Measurements from ENCODE around the gene KIAA0319L. TPM values are rescaled to one million over a fixed set of nuclear protein-coding genes. Genes with fewer than 3 reads are reported as not detected.

Gene KIAA0319L
- total RNA-seq, 1 experiment from 2014 or later = 72.6 TPM

DNA sequence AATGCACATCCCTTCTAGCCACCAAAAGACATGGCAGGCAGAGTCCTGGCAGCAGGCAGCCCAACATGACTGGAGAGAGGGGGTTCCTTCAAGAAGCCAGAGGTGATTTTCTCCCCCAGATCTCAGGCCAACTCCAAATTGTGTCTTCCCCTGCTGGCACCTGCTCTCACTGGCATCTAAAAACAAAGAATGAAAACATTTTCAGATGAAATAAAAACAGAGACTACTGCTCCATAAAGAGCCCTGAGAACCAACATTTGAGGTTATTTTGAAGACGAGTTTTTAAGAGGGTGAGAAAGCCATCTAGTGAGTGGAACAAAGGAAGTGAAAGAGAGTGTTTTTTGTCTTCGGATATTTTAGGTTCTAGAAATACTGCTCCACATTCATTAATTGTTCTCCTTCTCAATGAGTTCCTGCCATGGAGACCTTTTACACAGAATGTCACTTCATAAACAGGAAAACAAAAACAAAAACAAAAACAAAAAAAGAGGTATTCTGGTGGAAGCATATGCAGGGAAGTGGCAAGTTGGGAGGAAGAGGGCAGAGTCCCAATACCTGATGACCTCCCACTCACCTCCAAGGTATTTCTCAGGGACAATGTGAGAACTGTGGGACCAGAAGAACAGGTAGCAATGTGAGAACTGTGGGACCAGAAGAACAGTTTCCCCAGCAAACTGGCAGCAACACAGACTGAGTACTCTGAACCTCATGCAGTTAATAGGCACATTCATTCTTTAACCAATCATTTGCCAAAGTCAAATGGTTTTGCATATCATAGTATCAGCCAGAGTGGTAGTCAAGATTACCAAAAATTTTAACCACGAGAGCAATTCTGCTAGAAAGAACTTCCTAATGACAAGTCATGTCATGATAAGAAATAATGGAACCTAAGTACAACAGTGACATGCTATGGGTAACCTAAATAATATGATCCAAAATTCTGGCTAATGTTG lies 50.0 kb downstream of the KIAA0319L start:
- Mint-ChIP-seq H3K27me3 (ENCODE audit: unreplicated experiment) (no peaks in the 10 kb centered on the region), H3K27ac (ENCODE audit: unreplicated experiment) (no peak overlapping the region), H3K4me3 (ENCODE audit: low read depth, unreplicated experiment) (no peak overlapping the region), H3K36me3 (ENCODE audit: insufficient read depth, unreplicated experiment) (peaks cover 4% of the 10 kb centered on the region), H3K4me1 (ENCODE audit: low read depth, unreplicated experiment) (peaks cover 27% of the 10 kb centered on the region), H3K9me3 (ENCODE audit: low read depth, unreplicated experiment) (no peaks in the 10 kb centered on the region)
- no TSS peak for BruUV-seq (replicated peaks)
- intact Hi-C loops (cut with micrococcal nuclease; ENCODE audit: unreplicated experiment) = loop anchor here (5.0 kb wide), 2 partner anchors 35 to 40 kb away; no protein-coding TSS in a partner anchor
- TF ChIP-seq CTCF (IDR thresholded peaks at IDR 0.05; ENCODE audit: unreplicated experiment) = no peak
- DNase-seq = no peak
- CTCF ChIA-PET = interaction anchor here (0.6 to 1.4 kb wide), 2 partner anchors 26 to 56 kb away, joined by 3 to 4 read pairs; no protein-coding TSS in a partner anchor

- intact Hi-C loops (cut with micrococcal nuclease; ENCODE audit: unreplicated experiment) = loop anchor here (5.0 kb wide), 2 partner anchors 36 to 39 kb away; no protein-coding TSS in a partner anchor
- Mint-ChIP-seq H3K4me3 (ENCODE audit: low read depth, unreplicated experiment) (no peak overlapping the region), H3K36me3 (ENCODE audit: insufficient read depth, unreplicated experiment) (peaks cover 4% of the 10 kb centered on the region), H3K4me1 (ENCODE audit: low read depth, unreplicated experiment) (peaks cover 23% of the 10 kb centered on the region), H3K9me3 (ENCODE audit: low read depth, unreplicated experiment) (no peaks in the 10 kb centered on the region), H3K27me3 (ENCODE audit: unreplicated experiment) (no peaks in the 10 kb centered on the region), H3K27ac (ENCODE audit: unreplicated experiment) (peak overlapping the region; percentile 35)
- peak; percentile 69 for DNase-seq
- no peak for TF ChIP-seq CTCF (IDR thresholded peaks at IDR 0.05; ENCODE audit: unreplicated experiment)
- BruUV-seq (replicated peaks) = no TSS peak
- CTCF ChIA-PET = interaction anchor here (0.5 to 1.4 kb wide), 7 partner anchors 10 to 77 kb away, joined by 3 to 5 read pairs (median 3); no protein-coding TSS in a partner anchor
Observed at GRCh38 chr1:35505911-35506798, 51.0 kb downstream of the KIAA0319L start.

DNA sequence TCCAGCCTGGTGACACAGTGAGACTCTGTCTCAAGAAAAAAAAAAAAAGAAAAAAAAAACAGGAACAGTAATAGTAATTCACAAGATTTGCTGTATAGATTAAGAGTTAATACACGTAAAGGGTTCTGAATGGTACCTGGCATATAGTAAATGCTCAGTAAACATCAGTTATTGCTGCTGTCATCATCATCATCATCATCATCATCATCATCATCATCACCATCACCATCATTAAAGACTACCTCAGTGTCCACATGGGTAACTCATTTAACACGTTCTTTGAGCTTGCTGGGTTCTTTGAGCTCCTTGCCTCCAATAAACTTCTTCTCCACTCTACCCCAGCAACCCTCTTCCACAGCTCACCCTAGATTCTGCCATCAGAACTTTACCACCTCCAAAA lies 55.0 kb downstream of the KIAA0319L start:
- Mint-ChIP-seq H3K9me3 (ENCODE audit: low read depth, unreplicated experiment) (no peaks in the 10 kb centered on the region), H3K36me3 (ENCODE audit: insufficient read depth, unreplicated experiment) (peaks cover 4% of the 10 kb centered on the region), H3K27me3 (ENCODE audit: unreplicated experiment) (no peaks in the 10 kb centered on the region), H3K4me3 (ENCODE audit: low read depth, unreplicated experiment) (no peak overlapping the region), H3K4me1 (ENCODE audit: low read depth, unreplicated experiment) (peaks cover 19% of the 10 kb centered on the region), H3K27ac (ENCODE audit: unreplicated experiment) (no peak overlapping the region)
- CTCF ChIA-PET = no interaction called here
- no peak for TF ChIP-seq CTCF (IDR thresholded peaks at IDR 0.05; ENCODE audit: unreplicated experiment)
- DNase-seq = no peak
- intact Hi-C loops (cut with micrococcal nuclease; ENCODE audit: unreplicated experiment) = no loop called here
- BruUV-seq (replicated peaks) = no TSS peak

- Mint-ChIP-seq H3K4me1 (ENCODE audit: low read depth, unreplicated experiment) (peaks cover 1% of the 10 kb centered on the region), H3K27me3 (ENCODE audit: unreplicated experiment) (no peaks in the 10 kb centered on the region), H3K4me3 (ENCODE audit: low read depth, unreplicated experiment) (no peak overlapping the region), H3K27ac (ENCODE audit: unreplicated experiment) (no peak overlapping the region), H3K9me3 (ENCODE audit: low read depth, unreplicated experiment) (no peaks in the 10 kb centered on the region), H3K36me3 (ENCODE audit: insufficient read depth, unreplicated experiment) (no peaks in the 10 kb centered on the region)
- TF ChIP-seq CTCF (IDR thresholded peaks at IDR 0.05; ENCODE audit: unreplicated experiment) = no peak
- intact Hi-C loops (cut with micrococcal nuclease; ENCODE audit: unreplicated experiment) = no loop called here
- no peak for DNase-seq
- CTCF ChIA-PET = no interaction called here
- no TSS peak for BruUV-seq (replicated peaks)
Observed at GRCh38 chr1:35500439-35500838, 56.8 kb downstream of the KIAA0319L start.

All from Calu3 (cell line).